Measurements from ENCODE around the gene MCM10. TPM values are rescaled to one million over a fixed set of nuclear protein-coding genes. Genes with fewer than 3 reads are reported as not detected.
"Not testable (repeated sequence)": the region's sequence is repeated elsewhere in the genome, so short reads cannot be mapped to it uniquely, and the experiment has no call there.

The MCM10 gene
- total and polyA plus RNA-seq, 7 donors, result 0.14 to 3.2 (median 0.83) TPM; not detected in 2

DNA sequence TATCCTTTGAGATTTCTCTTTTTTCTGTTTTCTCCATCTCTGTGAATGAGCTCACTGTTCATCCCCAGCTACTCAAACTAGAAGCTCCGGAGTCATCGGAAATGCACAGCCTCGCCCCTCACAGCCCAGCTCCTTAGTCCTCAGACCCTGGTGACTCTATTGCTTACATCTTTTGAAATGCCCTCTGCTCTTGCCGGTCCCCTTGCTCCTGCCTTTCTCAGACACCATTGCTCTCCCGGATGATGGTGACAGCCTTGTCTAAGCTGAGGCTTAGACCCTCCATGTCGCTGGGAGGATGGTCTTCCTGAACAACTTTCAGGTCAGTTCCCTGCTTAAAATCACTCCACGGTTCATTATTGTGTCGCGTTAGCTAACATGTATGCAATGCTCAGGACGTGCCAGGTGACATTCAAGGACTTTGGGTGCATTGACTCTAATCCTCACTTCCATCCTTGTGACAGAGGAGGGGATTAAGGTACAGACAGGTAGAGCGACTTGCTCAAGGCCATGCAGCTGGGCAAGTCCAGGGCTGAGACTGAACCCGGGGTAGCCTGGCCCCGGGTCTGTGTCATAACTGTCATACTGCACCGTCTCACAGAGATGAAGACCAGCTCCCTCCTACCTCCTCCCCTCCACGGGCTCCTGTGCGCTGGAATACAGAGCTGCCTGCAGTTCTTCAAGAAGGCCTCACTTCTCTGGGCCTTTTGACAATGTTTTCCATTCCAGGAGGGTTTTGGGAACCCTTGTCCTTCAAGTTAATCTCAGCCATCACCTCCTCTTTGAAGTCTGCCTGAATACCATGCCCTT, 77.1 kb downstream of the MCM10 start:
- H3K27ac ChIP-seq, result no peak overlapping the region
- 86 to 87% methylated on average over 16 of the region's 16 CpGs for WGBS, 2 donors
- no peak overlapping the region for H3K4me3 ChIP-seq
- TF ChIP-seq POLR2AphosphoS5 (IDR thresholded peaks at IDR 0.05) (no peak), EP300 (IDR thresholded peaks at IDR 0.05) (no peak), CTCF (IDR thresholded peaks at IDR 0.05) (no peak), POLR2A (IDR thresholded peaks at IDR 0.05) (no peak)
- H3K36me3 ChIP-seq, result no peaks in the 10 kb centered on the region
- no peaks in the 10 kb centered on the region for H3K4me1 ChIP-seq
- H3K9me3 ChIP-seq, result no peaks in the 10 kb centered on the region
- intact Hi-C loops (cut with DNase I), result no loop called here
- peak; percentile 41 for DNase-seq
- peaks cover 0 to 10% (median 0%) of the 10 kb centered on the region in 3 donors for H3K27me3 ChIP-seq

DNA sequence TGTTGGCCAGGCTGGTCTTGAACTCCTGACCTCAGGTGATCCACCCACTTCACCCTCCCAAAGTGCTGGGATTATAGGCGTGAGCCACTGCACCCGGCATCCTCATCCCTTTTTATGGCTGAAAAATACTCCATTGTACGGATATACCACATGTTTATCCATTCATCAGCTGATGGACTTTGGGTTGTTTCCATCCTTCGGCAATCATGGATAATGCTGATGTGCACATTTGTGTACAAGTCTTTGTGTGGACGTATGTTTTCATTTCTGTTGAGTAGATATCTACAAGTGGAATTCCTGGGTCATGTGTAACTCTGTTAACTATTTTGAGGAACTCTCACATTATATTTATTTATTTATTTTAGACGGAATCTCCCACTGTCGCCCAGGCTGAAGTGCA, 78.6 kb downstream of the MCM10 start:
- Histone ChIP-seq H3K27me3 (no peaks in the 10 kb centered on the region), H3K27ac (no peak overlapping the region), H3K4me1 (no peaks in the 10 kb centered on the region), H3K4me3 (no peak overlapping the region), H3K36me3 (no peaks in the 10 kb centered on the region), H3K9me3 (no peaks in the 10 kb centered on the region)
- peak; percentile 2 for DNase-seq
- intact Hi-C loops (cut with DNase I), result no loop called here
- WGBS, 2 donors, result 84 to 92% methylated on average over 7 of the region's 7 CpGs
- TF ChIP-seq POLR2A (IDR thresholded peaks at IDR 0.05) (no peak), CTCF (IDR thresholded peaks at IDR 0.05) (no peak), POLR2AphosphoS5 (IDR thresholded peaks at IDR 0.05) (no peak), EP300 (IDR thresholded peaks at IDR 0.05) (no peak)

GRCh38 chr10:13241613-13242012, 80.3 kb downstream of the MCM10 start:
- H3K36me3 ChIP-seq, result no peaks in the 10 kb centered on the region
- H3K27me3 ChIP-seq, result no peaks in the 10 kb centered on the region
- TF ChIP-seq CTCF (IDR thresholded peaks at IDR 0.05) (no peak), POLR2AphosphoS5 (IDR thresholded peaks at IDR 0.05) (no peak), POLR2A (IDR thresholded peaks at IDR 0.05) (no peak), EP300 (IDR thresholded peaks at IDR 0.05) (no peak)
- WGBS, 2 donors, result 90% methylated on average over 3 of the region's 3 CpGs
- H3K4me3 ChIP-seq, result no peak overlapping the region
- intact Hi-C loops (cut with DNase I), result no loop called here
- no peak overlapping the region for H3K27ac ChIP-seq
- DNase-seq, result no peak
- no peaks in the 10 kb centered on the region for H3K9me3 ChIP-seq
- H3K4me1 ChIP-seq, result no peaks in the 10 kb centered on the region

- H3K9me3 ChIP-seq; DNase-seq; H3K4me3 ChIP-seq; H3K27me3 ChIP-seq; H3K36me3 ChIP-seq; H3K27ac ChIP-seq; H3K4me1 ChIP-seq; intact Hi-C loops (cut with DNase I): not testable (repeated sequence)
- 85 to 98% methylated on average over 5 of the region's 5 CpGs for WGBS, 2 donors
Measured at GRCh38 chr10:13242260-13242659, 80.9 kb downstream of the MCM10 start.

DNA sequence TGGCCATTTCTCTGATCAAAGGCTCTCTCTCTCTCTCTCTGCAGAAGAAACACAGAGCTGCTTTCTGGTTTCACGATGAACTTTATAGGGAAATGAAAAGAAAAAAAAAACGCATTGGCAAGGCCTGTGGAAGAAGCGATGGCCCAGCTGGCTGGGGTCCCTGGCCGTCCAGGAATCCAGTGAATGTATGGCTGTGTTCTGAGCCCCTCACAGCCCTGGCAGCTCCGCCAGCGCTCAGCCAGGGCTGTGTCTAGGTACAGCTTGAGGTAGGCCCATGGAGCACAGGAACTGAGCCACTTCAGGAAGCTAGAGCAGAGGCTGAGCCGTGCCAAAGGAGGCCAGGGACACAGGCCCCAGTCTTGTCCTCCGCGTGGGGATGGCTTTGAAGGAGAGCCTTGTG, 85.9 kb downstream of the MCM10 start:
- no peaks in the 10 kb centered on the region for H3K9me3 ChIP-seq
- WGBS, 2 donors, result 83 to 84% methylated on average over 9 of the region's 9 CpGs
- intact Hi-C loops (cut with DNase I), result no loop called here

More for the DNA sequence above, 85.9 kb downstream of the MCM10 start:
- no peaks in the 10 kb centered on the region for H3K4me1 ChIP-seq
- H3K4me3 ChIP-seq, result no peak overlapping the region
- H3K27me3 ChIP-seq, result no peaks in the 10 kb centered on the region
- no peak overlapping the region for H3K27ac ChIP-seq
- TF ChIP-seq POLR2A (IDR thresholded peaks at IDR 0.05) (no peak), POLR2AphosphoS5 (IDR thresholded peaks at IDR 0.05) (no peak), EP300 (IDR thresholded peaks at IDR 0.05) (no peak), CTCF (IDR thresholded peaks at IDR 0.05) (no peak)
- no peaks in the 10 kb centered on the region for H3K36me3 ChIP-seq
- no peak for DNase-seq
